HG02852 (cell line): ENCODE results near the gene NLGN1.

Experiments
- ATAC-seq: cut with Tn5 transposase; IDR thresholded peaks from one replicate; pipeline ENCODE4 v1.9.1; 2021; ENCODE audit warnings: mild to moderate bottlenecking, moderate library complexity; ENCODE audit not compliant: unreplicated experiment

The NLGN1 gene

GRCh38 chr3:173750095-173750494 is 352.6 kb downstream of the NLGN1 start:
- ATAC-seq = no peak

- ATAC-seq = no peak
Observed at GRCh38 chr3:173750591-173750990, 353.0 kb downstream of the NLGN1 start.

GRCh38 chr3:173753593-173753992 is 356.0 kb downstream of the NLGN1 start:
- no peak for ATAC-seq

- ATAC-seq = no peak
Observed at GRCh38 chr3:173755161-173755560, 357.6 kb downstream of the NLGN1 start.

- ATAC-seq = no peak
Observed at GRCh38 chr3:173761161-173761560, 363.6 kb downstream of the NLGN1 start.

GRCh38 chr3:173762501-173762900 is 365.0 kb downstream of the NLGN1 start:
- no peak for ATAC-seq

GRCh38 chr3:173770011-173770410 is 372.5 kb downstream of the NLGN1 start:
- ATAC-seq = no peak

GRCh38 chr3:173770796-173771573 is 373.4 kb downstream of the NLGN1 start:
- no peak for ATAC-seq

- ATAC-seq = no peak
Observed at GRCh38 chr3:173773800-173774199, 376.3 kb downstream of the NLGN1 start.

- no peak for ATAC-seq
Observed at GRCh38 chr3:173774294-173774693, 376.8 kb downstream of the NLGN1 start.

GRCh38 chr3:173778251-173778650 is 380.7 kb downstream of the NLGN1 start:
- no peak for ATAC-seq

- no peak for ATAC-seq
Observed at GRCh38 chr3:173780067-173780466, 382.5 kb downstream of the NLGN1 start.

GRCh38 chr3:173785004-173785403 is 387.5 kb downstream of the NLGN1 start:
- ATAC-seq = no peak

GRCh38 chr3:173789530-173790162 is 392.1 kb downstream of the NLGN1 start:
- ATAC-seq = no peak

- no peak for ATAC-seq
Observed at GRCh38 chr3:173793963-173794362, 396.4 kb downstream of the NLGN1 start.

GRCh38 chr3:173796405-173796804 is 398.9 kb downstream of the NLGN1 start:
- no peak for ATAC-seq

- ATAC-seq = no peak
Observed at GRCh38 chr3:173796890-173797289, 399.3 kb downstream of the NLGN1 start.

- no peak for ATAC-seq
Observed at GRCh38 chr3:173799060-173799816, 401.7 kb downstream of the NLGN1 start.

- no peak for ATAC-seq
Observed at GRCh38 chr3:173800154-173800553, 402.6 kb downstream of the NLGN1 start.

GRCh38 chr3:173814809-173815208 is 417.3 kb downstream of the NLGN1 start:
- no peak for ATAC-seq

- no peak for ATAC-seq
Observed at GRCh38 chr3:173819368-173819767, 421.8 kb downstream of the NLGN1 start.
